Tibial artery (tissue), 4 donors: ENCODE data around the gene GUCY2C.

Experiments used
- DNase-seq, 2 donors: peaks; one replicate each; pipeline ENCODE4 v3.0.0-alpha.2; 2019
- H3K27ac ChIP-seq, 2 donors: fragments of 200-600 bp; sonication (generic) in 1 of 2; 1 replicate in 1 of 2; 2 replicates in 1 of 2; pipeline ENCODE4 v1.5.1; 2018 to 2019; ENCODE audit warnings: mild to moderate bottlenecking in 1 of 2
- H3K27me3 ChIP-seq, 2 donors: fragments of 200-600 bp; sonication (generic) in 1 of 2; one replicate each; pipeline versions ENCODE4 v1.5.1 to v1.6.0; 2016 to 2019
- H3K36me3 ChIP-seq, 3 donors: fragments of 200-600 bp; sonication (generic) in 2 of 3; one replicate each; pipeline ENCODE4 v1.5.1; 2016 to 2019; ENCODE audit warnings: mild to moderate bottlenecking in 2 of 3
- H3K4me1 ChIP-seq, 4 donors: fragments of 200-600 bp; sonication (generic) in 2 of 4; 1 replicate in 3 of 4; 2 replicates in 1 of 4; pipeline ENCODE4 v1.5.1; 2016 to 2019
- H3K4me3 ChIP-seq, 2 donors: fragments of 200-600 bp; sonication (generic) in 1 of 2; 1 replicate in 1 of 2; 2 replicates in 1 of 2; pipeline ENCODE4 v1.5.1; 2018 to 2019; ENCODE audit warnings: mild to moderate bottlenecking in 2 of 2
- H3K9me3 ChIP-seq, 3 donors: fragments of 200-600 bp; sonication (generic) in 1 of 3; one replicate each; pipeline ENCODE4 v1.5.1; 2016 to 2019
- CTCF ChIP-seq, 2 experiments: fragments of 200-600 bp in 1 of 2; fragments of 450-650 bp in 1 of 2; IDR thresholded peaks; one replicate each; pipeline ENCODE4 v1.5.1; 2017 to 2019; ENCODE audit warnings: antibody characterized with exemption in 2 of 2, mild to moderate bottlenecking in 1 of 2, moderate library complexity in 1 of 2
- intact Hi-C: fragments of 100-400 bp; cut with DNase I; formaldehyde crosslinking; loops from one replicate; pipeline ENCODE4 v1.15.0; 2023; ENCODE audit warnings: low total_unique reads

GUCY2C gene

GRCh38 chr12:14571779-14572178 lies 124.6 kb downstream of the GUCY2C start:
- H3K4me1 ChIP-seq: peaks cover 0 to 6% (median 2%) of the 10 kb centered on the region in 4 donors
- no peak for TF ChIP-seq CTCF (IDR thresholded peaks at IDR 0.05)
- no peaks in the 10 kb centered on the region for H3K36me3 ChIP-seq
- no peaks in the 10 kb centered on the region for H3K9me3 ChIP-seq
- no peak overlapping the region for H3K4me3 ChIP-seq
- no peaks in the 10 kb centered on the region for H3K27me3 ChIP-seq
- DNase-seq: no peak
- intact Hi-C loops: no loop called here
- no peak overlapping the region for H3K27ac ChIP-seq

- H3K36me3 ChIP-seq: no peaks in the 10 kb centered on the region
- no peaks in the 10 kb centered on the region for H3K27me3 ChIP-seq
- DNase-seq: no peak
- intact Hi-C loops: no loop called here
- H3K9me3 ChIP-seq: no peaks in the 10 kb centered on the region
- peaks cover 0 to 6% (median 2%) of the 10 kb centered on the region in 4 donors for H3K4me1 ChIP-seq
- no peak overlapping the region for H3K27ac ChIP-seq
- H3K4me3 ChIP-seq: no peak overlapping the region
- no peak for TF ChIP-seq CTCF (IDR thresholded peaks at IDR 0.05)
These were observed 126.2 kb downstream of the GUCY2C start for GRCh38 chr12:14570231-14570630.

GRCh38 chr12:14567351-14568162 lies 128.8 kb downstream of the GUCY2C start, which contains the start of gene PLBD1:
PLBD1 (minus strand) TSS chr12:14567883; CDS start chr12:14567696, 187 bp downstream.
- Histone ChIP-seq H3K9me3 (no peaks in the 10 kb centered on the region), H3K4me1 (peaks cover 0 to 6% (median 2%) of the 10 kb centered on the region in 4 donors), H3K36me3 (no peaks in the 10 kb centered on the region), H3K27me3 (no peaks in the 10 kb centered on the region), H3K4me3 (peak within 1 kb of the TSS; percentile 56 to 69), H3K27ac (peak within 1 kb of the TSS; percentile 50 to 61)
- intact Hi-C loops: no loop called here
- peak; percentile 57 to 76 for DNase-seq
- TF ChIP-seq CTCF (IDR thresholded peaks at IDR 0.05): no peak

- no peak overlapping the region for H3K4me3 ChIP-seq
- no peaks in the 10 kb centered on the region for H3K36me3 ChIP-seq
- DNase-seq: no peak
- H3K9me3 ChIP-seq: no peaks in the 10 kb centered on the region
- H3K27me3 ChIP-seq: no peaks in the 10 kb centered on the region
- peaks cover 0 to 6% (median 2%) of the 10 kb centered on the region in 4 donors for H3K4me1 ChIP-seq
- intact Hi-C loops: no loop called here
- no peak overlapping the region for H3K27ac ChIP-seq
- no peak for TF ChIP-seq CTCF (IDR thresholded peaks at IDR 0.05)
These were observed 132.0 kb downstream of the GUCY2C start for GRCh38 chr12:14564336-14564959.

GRCh38 chr12:14563046-14563445 lies 133.4 kb downstream of the GUCY2C start:
- no peak for DNase-seq
- H3K4me1 ChIP-seq: peaks cover 0 to 6% (median 2%) of the 10 kb centered on the region in 4 donors
- no peaks in the 10 kb centered on the region for H3K9me3 ChIP-seq
- intact Hi-C loops: no loop called here
- no peak overlapping the region for H3K27ac ChIP-seq
- no peak for TF ChIP-seq CTCF (IDR thresholded peaks at IDR 0.05)
- H3K36me3 ChIP-seq: no peaks in the 10 kb centered on the region
- no peaks in the 10 kb centered on the region for H3K27me3 ChIP-seq
- no peak overlapping the region for H3K4me3 ChIP-seq
